Tibial nerve (tissue), 4 donors: ENCODE data around the gene CNOT1.

Source experiments
- EP300 ChIP-seq, 2 donors: sonication (generic); formaldehyde crosslinking; IDR thresholded peaks; one replicate each; pipeline ENCODE4 v1.6.1; 2017; ENCODE audit warnings: antibody characterized with exemption in 2 of 2, mild to moderate bottlenecking in 1 of 2
- POLR2A ChIP-seq, 2 donors: fragments of 450-650 bp; IDR thresholded peaks; one replicate each; pipeline ENCODE4 v1.6.1; 2017; ENCODE audit warnings: antibody characterized with exemption in 2 of 2, mild to moderate bottlenecking in 2 of 2, moderate library complexity in 2 of 2
- TF ChIP-seq, protein P1 (sequence below), 5 experiments: fragments of 200-600 bp in 3 of 5; fragments of 450-650 bp in 2 of 5; sonication (generic) in 3 of 5; IDR thresholded peaks; one replicate each; pipeline ENCODE4 v1.5.1; 2016 to 2019; ENCODE audit warnings: antibody characterized with exemption in 5 of 5, mild to moderate bottlenecking in 3 of 5, moderate library complexity in 2 of 5

GRCh38 chr16:58652741-58653140, 23.1 kb upstream of the CNOT1 start:
- no peak for TF ChIP-seq POLR2A (IDR thresholded peaks at IDR 0.05)
- TF ChIP-seq, protein P1, sequence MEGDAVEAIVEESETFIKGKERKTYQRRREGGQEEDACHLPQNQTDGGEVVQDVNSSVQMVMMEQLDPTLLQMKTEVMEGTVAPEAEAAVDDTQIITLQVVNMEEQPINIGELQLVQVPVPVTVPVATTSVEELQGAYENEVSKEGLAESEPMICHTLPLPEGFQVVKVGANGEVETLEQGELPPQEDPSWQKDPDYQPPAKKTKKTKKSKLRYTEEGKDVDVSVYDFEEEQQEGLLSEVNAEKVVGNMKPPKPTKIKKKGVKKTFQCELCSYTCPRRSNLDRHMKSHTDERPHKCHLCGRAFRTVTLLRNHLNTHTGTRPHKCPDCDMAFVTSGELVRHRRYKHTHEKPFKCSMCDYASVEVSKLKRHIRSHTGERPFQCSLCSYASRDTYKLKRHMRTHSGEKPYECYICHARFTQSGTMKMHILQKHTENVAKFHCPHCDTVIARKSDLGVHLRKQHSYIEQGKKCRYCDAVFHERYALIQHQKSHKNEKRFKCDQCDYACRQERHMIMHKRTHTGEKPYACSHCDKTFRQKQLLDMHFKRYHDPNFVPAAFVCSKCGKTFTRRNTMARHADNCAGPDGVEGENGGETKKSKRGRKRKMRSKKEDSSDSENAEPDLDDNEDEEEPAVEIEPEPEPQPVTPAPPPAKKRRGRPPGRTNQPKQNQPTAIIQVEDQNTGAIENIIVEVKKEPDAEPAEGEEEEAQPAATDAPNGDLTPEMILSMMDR (IDR thresholded peaks at IDR 0.05), result no peak
- TF ChIP-seq EP300 (IDR thresholded peaks at IDR 0.05), result no peak
